ENCODE results near the gene APEH.

DNA sequence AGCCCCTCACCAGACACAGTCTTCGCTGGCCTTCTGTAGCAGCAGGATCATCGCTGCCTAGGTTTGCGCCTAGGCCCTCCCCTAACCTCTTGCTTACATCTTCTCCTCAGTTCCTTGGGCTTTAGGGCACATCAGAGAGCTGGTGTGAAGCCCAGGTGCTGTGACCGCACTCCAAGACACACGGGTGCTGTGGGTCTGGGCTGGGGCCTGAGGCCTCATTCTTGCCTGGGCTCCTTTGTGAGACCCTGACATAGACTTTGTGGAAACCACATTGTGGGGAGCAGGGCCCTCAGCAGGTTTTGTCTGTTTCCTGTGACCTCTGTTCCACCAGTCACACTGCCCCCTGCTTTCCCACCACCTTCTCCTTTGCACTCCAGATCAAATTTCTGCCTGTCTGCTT lies 37.3 kb downstream of the APEH start:
- TF ChIP-seq, protein P1, sequence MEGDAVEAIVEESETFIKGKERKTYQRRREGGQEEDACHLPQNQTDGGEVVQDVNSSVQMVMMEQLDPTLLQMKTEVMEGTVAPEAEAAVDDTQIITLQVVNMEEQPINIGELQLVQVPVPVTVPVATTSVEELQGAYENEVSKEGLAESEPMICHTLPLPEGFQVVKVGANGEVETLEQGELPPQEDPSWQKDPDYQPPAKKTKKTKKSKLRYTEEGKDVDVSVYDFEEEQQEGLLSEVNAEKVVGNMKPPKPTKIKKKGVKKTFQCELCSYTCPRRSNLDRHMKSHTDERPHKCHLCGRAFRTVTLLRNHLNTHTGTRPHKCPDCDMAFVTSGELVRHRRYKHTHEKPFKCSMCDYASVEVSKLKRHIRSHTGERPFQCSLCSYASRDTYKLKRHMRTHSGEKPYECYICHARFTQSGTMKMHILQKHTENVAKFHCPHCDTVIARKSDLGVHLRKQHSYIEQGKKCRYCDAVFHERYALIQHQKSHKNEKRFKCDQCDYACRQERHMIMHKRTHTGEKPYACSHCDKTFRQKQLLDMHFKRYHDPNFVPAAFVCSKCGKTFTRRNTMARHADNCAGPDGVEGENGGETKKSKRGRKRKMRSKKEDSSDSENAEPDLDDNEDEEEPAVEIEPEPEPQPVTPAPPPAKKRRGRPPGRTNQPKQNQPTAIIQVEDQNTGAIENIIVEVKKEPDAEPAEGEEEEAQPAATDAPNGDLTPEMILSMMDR (IDR thresholded peaks at IDR 0.05; ENCODE audit: insufficient read depth, low read length, poor library complexity, severe bottlenecking): no peak
- no peak for TF ChIP-seq EZH2phosphoT487 (conservative IDR thresholded peaks at IDR 0.05; ENCODE audit: low read length)
